ENCODE results near the gene CFLAR.

DNA sequence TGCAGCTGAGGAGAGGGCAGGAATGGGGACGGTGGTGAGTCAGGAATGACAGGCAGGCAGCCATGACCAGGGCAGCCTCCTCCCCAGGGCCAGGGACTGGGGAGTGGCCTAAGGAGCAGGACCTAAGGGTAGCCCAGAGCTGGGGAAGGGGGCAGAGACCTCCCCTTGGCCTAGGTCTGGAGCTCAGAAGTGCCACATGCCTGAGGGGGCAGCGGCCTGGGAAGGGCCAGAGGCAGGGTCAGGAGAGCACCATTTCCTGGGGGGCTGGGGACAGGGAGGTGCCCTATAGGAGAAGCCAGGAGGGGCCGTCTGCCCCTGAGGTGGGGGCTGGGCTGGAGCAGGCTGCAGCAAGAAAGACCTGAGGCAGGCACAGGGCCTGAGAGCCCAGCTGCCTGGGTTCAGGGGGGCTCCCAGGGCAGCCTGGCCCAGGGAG, 20.9 kb downstream of the CFLAR start:
- TF ChIP-seq, protein P1, sequence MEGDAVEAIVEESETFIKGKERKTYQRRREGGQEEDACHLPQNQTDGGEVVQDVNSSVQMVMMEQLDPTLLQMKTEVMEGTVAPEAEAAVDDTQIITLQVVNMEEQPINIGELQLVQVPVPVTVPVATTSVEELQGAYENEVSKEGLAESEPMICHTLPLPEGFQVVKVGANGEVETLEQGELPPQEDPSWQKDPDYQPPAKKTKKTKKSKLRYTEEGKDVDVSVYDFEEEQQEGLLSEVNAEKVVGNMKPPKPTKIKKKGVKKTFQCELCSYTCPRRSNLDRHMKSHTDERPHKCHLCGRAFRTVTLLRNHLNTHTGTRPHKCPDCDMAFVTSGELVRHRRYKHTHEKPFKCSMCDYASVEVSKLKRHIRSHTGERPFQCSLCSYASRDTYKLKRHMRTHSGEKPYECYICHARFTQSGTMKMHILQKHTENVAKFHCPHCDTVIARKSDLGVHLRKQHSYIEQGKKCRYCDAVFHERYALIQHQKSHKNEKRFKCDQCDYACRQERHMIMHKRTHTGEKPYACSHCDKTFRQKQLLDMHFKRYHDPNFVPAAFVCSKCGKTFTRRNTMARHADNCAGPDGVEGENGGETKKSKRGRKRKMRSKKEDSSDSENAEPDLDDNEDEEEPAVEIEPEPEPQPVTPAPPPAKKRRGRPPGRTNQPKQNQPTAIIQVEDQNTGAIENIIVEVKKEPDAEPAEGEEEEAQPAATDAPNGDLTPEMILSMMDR (IDR thresholded peaks at IDR 0.05) = no peak
- no peak for TF ChIP-seq POLR2AphosphoS5 (IDR thresholded peaks at IDR 0.05; ENCODE audit: insufficient read depth in 1 of 2, low read depth in 1 of 2)
